IgD-negative memory B cell (primary cell): ENCODE results near the gene TTF1. TPM values are rescaled to one million over a fixed set of nuclear protein-coding genes. Genes with fewer than 3 reads are reported as not detected.

ENCODE experiments used
- H3K27ac Mint-ChIP-seq, 3 donors: one replicate each; pipeline ENCODE4 v1.8.0; 2020 to 2022; ENCODE audit warnings: mild to moderate bottlenecking in 3 of 3, mixed read lengths in 3 of 3, moderate library complexity in 1 of 3
- H3K27me3 Mint-ChIP-seq: one replicate; pipeline ENCODE4 v1.8.0; 2021; ENCODE audit warnings: mixed read lengths
- H3K36me3 Mint-ChIP-seq: one replicate; pipeline ENCODE4 v1.8.0; 2020; ENCODE audit warnings: mild to moderate bottlenecking, mixed read lengths
- H3K4me1 Mint-ChIP-seq, 3 donors: one replicate each; pipeline ENCODE4 v1.8.0; 2020 to 2022; ENCODE audit warnings: mixed read lengths in 3 of 3, mild to moderate bottlenecking in 1 of 3
- H3K4me3 Mint-ChIP-seq, 4 donors: one replicate each; pipeline ENCODE4 v1.8.0; 2020 to 2022; ENCODE audit warnings: mild to moderate bottlenecking in 4 of 4, mixed read lengths in 4 of 4, moderate library complexity in 3 of 4
- H3K9me3 Mint-ChIP-seq, 3 donors: one replicate each; pipeline ENCODE4 v1.8.0; 2020 to 2021; ENCODE audit warnings: mixed read lengths in 3 of 3, mild to moderate bottlenecking in 1 of 3
- polyA plus RNA-seq: library from polyadenylated mRNA; unstranded; fragments of 300-500 nt; fragmentation: Illumina TruSeq; gene quantifications from one replicate; pipeline ENCODE4 v1.2.3, GENCODE V29; 2021

The TTF1 gene
- polyA plus RNA-seq, 1 donor from 2014 or later = 8.6 TPM

DNA sequence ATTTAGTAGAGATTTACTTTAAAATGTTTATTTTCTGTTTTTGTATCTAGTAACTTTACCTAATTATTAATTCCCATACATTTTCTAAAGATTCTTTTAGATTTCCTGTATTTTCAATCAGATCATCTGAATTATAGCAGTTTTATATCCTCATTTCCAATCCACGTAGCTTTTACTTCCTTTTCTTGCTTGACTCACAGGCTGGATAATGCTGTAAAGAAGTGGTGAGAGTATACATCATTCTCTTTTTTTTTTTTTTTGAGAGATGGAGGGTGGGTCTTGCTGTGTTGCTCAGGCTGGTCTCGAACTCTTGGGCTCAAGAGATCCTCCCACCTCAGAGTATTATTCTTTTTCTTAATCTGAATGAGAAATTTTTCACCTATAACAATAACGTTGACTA lies 40.7 kb downstream of the TTF1 start:
- Mint-ChIP-seq H3K4me3 (no peak overlapping the region), H3K27ac (no peak overlapping the region), H3K9me3 (no peaks in the 10 kb centered on the region), H3K36me3 (no peaks in the 10 kb centered on the region), H3K4me1 (peaks cover 5 to 10% (median 8%) of the 10 kb centered on the region in 3 donors), H3K27me3 (no peaks in the 10 kb centered on the region)

DNA sequence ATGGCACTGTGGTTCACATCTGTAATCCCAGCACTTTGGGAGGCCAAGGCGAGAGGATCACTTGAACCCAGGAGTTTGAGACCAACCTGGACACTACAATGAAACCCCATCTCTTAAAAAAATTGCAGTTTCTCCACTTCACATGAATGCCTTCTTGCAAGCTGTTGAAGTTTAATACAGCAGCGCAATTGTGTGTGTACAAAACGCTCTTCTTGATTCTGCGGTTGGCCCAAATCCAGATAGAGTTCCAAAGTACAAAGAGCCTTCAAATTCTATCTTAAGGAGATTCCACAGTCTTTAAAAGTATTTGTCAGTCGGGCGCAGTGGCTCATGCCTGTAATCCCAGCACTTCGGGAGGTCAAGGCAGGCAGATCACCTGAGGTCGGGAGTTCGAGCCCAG lies 42.6 kb downstream of the TTF1 start:
- Mint-ChIP-seq H3K9me3 (no peaks in the 10 kb centered on the region), H3K4me1 (peaks cover 7 to 10% (median 7%) of the 10 kb centered on the region in 3 donors), H3K36me3 (no peaks in the 10 kb centered on the region), H3K27ac (no peak overlapping the region), H3K27me3 (no peaks in the 10 kb centered on the region), H3K4me3 (no peak overlapping the region)

DNA sequence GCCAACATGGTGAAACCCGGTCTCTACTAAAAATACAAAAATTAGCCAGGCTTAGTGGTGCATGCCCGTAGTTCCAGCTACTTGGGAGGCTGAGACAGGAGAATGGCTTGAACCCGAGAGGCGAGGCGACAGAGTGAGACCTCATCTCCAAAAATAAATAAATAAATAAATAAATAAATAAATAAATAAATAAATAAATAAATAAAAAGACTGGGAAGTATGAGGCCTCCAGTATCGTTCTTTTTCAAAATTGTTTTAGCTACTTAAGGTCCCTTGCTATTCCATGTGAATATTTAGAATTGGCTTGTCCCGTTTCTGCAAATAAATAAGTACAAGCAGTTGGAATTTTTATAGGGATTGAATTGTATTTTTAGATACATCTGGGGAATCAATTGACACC lies 48.9 kb downstream of the TTF1 start:
- H3K4me1 Mint-ChIP-seq = peaks cover 20 to 32% (median 26%) of the 10 kb centered on the region in 3 donors
- H3K4me3 Mint-ChIP-seq = no peak overlapping the region

DNA sequence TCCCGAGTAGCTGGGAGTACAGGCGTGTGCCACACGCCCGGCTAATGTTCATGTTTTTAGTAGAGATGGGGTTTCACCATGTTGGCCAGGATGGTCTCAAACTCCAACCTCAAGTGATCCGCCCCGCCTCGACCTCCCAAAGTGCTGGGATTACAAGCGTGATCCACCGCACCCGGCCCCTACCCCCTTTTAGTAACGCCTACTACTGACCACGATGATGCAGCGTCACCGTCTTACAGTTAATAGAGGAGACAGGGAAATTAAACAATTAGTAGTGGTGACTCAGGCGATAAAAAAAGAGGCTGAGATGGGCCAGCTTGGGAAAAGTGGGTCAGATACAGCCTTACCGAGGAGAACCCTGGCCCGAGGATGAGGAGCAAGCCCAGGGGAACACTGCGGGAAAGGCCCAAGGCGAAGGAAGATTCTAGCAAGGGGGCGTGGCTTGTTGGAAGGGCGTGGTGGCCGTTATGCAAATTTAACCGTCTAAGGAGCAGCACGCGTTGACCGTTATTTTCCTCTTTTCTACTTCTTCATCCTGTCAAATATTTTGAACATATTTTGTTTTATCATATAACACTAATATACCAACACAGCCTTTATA lies 50.2 kb downstream of the TTF1 start:
- Mint-ChIP-seq H3K27ac (peak overlapping the region; percentile 73 to 92 (median 80)), H3K4me3 (peak overlapping the region in 2 of 4 donors; percentile 64 to 76)

More for the DNA sequence above, 48.9 kb downstream of the TTF1 start:
- Mint-ChIP-seq H3K36me3 (peaks cover under 1% of the 10 kb centered on the region), H3K27me3 (no peaks in the 10 kb centered on the region), H3K27ac (peak overlapping the region in 1 of 3 donors; percentile 51), H3K9me3 (no peaks in the 10 kb centered on the region)

DNA sequence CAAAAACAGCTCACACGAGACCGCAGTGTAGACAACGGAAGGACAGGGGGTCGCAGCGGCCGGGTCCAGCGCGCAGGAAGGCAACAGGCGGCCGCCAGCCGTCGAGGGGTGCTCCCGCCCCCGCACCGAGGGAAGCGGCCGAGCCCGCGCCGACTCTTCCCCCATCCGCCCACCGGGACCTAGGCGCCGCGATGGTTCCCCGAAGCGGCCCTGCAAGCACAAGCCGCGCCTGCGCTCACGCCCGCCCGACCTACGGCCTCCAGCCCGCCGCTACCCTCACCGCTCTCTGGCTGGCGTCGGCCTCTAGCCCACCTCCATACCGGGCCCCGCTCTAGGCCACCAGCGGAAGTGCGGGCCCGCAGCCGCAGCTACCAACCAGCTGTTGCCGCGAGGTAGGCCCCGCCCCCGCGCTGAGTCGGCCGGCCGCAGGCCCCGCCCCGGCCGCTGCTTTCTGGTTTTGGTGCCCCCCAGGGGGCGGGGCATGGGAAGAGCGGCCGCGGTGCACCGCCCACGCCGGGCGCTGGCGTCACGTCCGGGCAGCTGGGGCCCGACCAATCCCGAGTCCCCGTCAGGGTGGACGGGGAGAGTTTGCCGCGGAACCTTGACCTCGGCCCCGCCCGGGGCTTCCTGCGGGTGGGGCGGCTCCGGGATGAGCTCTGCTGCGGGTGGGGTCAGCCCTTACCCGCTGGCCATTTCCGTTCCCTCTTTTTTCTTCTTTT lies 51.8 kb downstream of the TTF1 start, which contains the start of gene SETX:
Gene SETX, minus strand, starts transcription at position 350 of the 719 bp plus-strand sequence. CDS start 5,558 bp downstream, outside the sequence.
- H3K27ac Mint-ChIP-seq = peak within 1 kb of the TSS; percentile 92 to 99 (median 94)
- peaks cover 4% of the 10 kb centered on the region for H3K36me3 Mint-ChIP-seq
- H3K4me1 Mint-ChIP-seq = peaks cover 37 to 47% (median 40%) of the 10 kb centered on the region in 3 donors

More for the DNA sequence above, 50.2 kb downstream of the TTF1 start:
- Mint-ChIP-seq H3K9me3 (no peaks in the 10 kb centered on the region), H3K4me1 (peaks cover 31 to 43% (median 39%) of the 10 kb centered on the region in 3 donors), H3K36me3 (peaks cover 4% of the 10 kb centered on the region), H3K27me3 (no peaks in the 10 kb centered on the region)

DNA sequence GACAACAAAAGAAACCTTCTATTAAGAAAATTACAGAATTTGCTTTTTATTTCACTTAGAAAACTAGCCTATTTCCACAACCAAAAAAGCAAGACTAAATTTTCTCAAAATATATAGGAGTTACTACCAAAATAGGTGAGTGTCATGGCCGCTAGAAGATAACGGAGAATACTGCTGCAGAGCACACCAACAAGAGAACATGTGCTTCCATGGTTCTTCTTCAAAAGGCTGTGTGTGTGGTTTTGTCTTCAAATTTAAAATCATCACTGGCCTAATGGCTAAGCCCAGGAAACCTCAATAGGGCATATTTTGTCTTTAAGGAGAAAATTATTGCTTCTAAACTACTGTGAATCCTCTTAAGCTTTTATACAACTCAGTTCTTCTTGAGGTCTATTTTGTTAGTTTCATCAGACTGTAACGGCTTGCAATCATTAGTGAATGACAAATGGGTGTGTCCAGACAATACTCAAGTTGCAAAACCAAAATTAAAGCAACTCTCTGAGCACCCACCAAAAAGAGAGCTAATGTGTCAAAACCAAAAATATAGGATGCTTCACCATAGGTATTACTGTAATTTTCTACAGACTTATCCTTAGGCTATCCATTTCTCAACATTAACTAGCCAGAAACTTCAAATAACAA lies 55.1 kb downstream of the TTF1 start:
- H3K36me3 Mint-ChIP-seq = peaks cover 4% of the 10 kb centered on the region
- H3K27me3 Mint-ChIP-seq = no peaks in the 10 kb centered on the region
- peak overlapping the region; percentile 57 to 97 (median 84) for H3K4me3 Mint-ChIP-seq
- H3K9me3 Mint-ChIP-seq = no peaks in the 10 kb centered on the region
- peaks cover 41 to 45% (median 42%) of the 10 kb centered on the region in 3 donors for H3K4me1 Mint-ChIP-seq
- peak overlapping the region; percentile 43 to 92 (median 91) for H3K27ac Mint-ChIP-seq

More for the DNA sequence above, 51.8 kb downstream of the TTF1 start, which contains the start of gene SETX:
- Mint-ChIP-seq H3K9me3 (no peaks in the 10 kb centered on the region), H3K4me3 (peak within 1 kb of the TSS; percentile 89 to 97 (median 94)), H3K27me3 (no peaks in the 10 kb centered on the region)

DNA sequence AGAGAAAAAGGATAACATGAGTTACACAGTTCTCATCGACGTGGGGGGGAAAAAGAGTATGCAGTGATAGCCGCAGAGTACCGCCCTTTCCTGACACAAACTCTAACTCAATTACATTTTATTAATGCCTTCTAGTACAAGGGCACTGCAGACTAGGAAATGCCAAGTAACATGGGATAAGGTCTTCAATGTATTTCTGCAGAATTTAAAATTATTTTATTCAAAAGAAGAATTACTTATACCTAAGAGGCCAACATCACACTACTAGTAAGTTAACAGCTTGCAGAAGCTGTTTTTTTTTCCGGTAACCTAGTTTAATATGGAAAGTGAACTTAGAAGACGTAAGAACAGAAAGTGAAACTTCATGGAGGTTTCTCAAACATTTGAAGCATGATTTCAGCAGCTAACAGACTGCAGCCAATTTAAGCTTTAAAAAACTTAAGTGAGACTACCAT lies 55.8 kb downstream of the TTF1 start:
- Mint-ChIP-seq H3K36me3 (peaks cover 4% of the 10 kb centered on the region), H3K9me3 (no peaks in the 10 kb centered on the region), H3K27me3 (no peaks in the 10 kb centered on the region), H3K4me1 (peaks cover 38 to 42% (median 41%) of the 10 kb centered on the region in 3 donors), H3K4me3 (peak overlapping the region; percentile 57 to 97 (median 84)), H3K27ac (peak overlapping the region; percentile 43 to 92 (median 91))

DNA sequence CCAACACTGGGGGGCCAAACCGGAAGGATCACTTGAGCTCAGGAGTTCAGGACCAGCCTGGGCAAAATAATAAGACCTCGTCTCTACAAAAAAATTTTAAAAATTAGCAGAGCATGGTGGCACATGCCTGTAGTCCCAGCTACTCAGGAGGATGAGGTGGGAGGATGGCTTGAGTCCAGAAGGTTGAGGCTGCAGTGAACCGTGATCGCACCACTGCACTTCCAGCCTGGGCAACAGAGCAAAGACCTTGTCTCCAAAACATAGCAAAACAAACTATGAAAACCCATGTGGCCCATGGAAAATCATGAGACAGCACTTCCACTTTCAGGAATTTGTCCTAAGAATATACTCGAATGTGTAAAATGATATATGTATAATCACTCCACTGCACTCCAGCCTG lies 58.0 kb downstream of the TTF1 start:
- Mint-ChIP-seq H3K4me3 (peak overlapping the region in 3 of 4 donors; percentile 28 to 52 (median 45)), H3K4me1 (peaks cover 33 to 40% (median 38%) of the 10 kb centered on the region in 3 donors), H3K9me3 (no peaks in the 10 kb centered on the region), H3K27me3 (no peaks in the 10 kb centered on the region), H3K27ac (peak overlapping the region; percentile 13 to 80 (median 47)), H3K36me3 (peaks cover 4% of the 10 kb centered on the region)

DNA sequence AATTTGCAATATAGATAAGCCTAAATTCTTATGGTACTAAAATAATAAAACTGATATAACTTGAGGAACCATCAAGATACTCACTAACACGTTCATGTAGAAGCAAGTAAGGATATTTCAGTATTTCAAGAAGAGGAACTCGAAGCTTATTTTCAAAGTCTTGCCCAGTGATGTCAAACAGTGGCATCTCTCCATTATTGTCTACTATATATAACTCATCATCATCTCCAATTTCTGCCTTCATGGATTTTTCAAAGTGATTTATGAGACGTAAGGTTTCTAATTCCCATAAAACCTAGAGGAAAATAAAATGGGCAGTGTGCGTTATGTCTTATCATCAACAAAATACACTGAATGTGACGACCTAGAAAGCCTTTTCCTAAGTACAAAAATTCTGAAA lies 60.5 kb downstream of the TTF1 start:
- Mint-ChIP-seq H3K27me3 (no peaks in the 10 kb centered on the region), H3K27ac (no peak overlapping the region), H3K36me3 (peaks cover 4% of the 10 kb centered on the region), H3K9me3 (no peaks in the 10 kb centered on the region), H3K4me3 (no peak overlapping the region), H3K4me1 (peaks cover 15 to 19% (median 18%) of the 10 kb centered on the region in 3 donors)

DNA sequence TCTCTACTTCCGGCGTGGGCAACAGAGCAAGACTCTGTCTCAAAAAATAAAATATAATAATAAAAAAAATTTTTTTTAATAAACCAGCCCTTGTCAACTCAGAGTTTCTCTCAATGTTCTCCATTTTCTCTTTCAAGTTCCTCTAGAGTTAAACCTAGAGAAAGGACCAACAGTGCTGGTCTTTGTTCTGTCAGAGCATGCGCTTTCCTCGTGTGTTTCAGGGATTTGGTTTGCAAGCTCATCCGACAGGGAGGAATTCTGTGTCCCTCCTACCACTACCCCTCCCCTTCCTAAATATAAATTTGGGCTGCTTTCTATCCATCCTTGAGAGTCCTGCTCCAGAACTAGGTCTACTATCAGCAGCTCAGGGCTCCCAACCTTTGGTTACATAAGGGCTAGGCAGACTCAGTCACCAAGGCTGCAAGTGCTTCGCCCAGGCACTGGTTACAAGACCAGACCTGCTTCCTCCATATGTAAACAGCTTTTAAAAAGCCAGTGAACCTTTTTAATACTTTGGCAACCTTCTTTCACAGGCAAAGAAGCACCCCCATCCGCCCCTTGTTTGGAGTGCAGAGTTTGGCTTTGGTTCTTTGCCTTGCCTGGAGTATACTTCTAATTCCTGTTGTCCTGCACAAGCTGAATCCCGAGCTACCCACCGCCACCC lies 65.3 kb downstream of the TTF1 start:
- no peaks in the 10 kb centered on the region for H3K27me3 Mint-ChIP-seq
- no peak overlapping the region for H3K4me3 Mint-ChIP-seq
- no peaks in the 10 kb centered on the region for H3K9me3 Mint-ChIP-seq
- peaks cover 6% of the 10 kb centered on the region for H3K36me3 Mint-ChIP-seq
- peaks cover 5 to 7% (median 5%) of the 10 kb centered on the region in 3 donors for H3K4me1 Mint-ChIP-seq
- no peak overlapping the region for H3K27ac Mint-ChIP-seq

DNA sequence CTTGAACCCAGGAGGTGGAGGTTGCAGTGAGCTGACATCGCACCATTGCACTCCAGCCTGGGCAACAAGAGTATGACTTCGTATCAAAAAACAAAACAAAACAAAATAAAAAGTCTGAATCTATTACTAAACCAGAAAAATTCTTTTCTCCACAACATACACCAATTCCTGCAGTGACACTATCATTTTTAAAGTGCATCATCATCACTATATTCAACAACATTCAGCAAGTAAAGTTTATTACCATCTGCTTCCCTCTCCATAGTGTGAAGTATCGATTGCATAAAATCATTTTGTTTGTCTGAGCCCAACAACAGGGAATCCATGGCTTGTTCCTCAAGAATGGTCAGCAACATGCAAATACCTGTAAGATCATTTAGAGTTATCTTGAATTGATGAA lies 72.3 kb downstream of the TTF1 start:
- Mint-ChIP-seq H3K9me3 (no peaks in the 10 kb centered on the region), H3K4me1 (peaks cover 0 to 4% (median 0%) of the 10 kb centered on the region in 3 donors), H3K27ac (no peak overlapping the region), H3K27me3 (no peaks in the 10 kb centered on the region), H3K36me3 (peaks cover 8% of the 10 kb centered on the region), H3K4me3 (no peak overlapping the region)

DNA sequence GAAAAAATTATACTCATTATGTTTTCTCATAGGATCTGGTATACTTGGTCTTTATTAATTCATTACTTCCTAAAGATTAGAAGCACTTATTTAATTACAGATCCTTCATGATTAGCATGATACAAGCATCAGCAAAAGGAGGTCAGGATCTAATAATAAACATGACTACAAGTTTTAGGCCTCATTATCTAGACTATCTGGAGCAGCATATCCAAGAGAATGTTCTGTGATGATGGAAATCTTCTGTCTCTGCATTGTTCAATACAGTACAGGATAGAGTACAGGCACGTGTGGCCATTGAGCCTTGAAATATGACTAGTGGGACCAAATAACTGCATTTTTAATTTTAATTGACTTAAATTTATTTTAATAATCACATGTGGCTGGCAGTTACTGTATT lies 73.1 kb downstream of the TTF1 start:
- no peak overlapping the region for H3K27ac Mint-ChIP-seq
- no peak overlapping the region for H3K4me3 Mint-ChIP-seq
- H3K4me1 Mint-ChIP-seq = peaks cover 0 to 4% (median 0%) of the 10 kb centered on the region in 3 donors
- H3K27me3 Mint-ChIP-seq = no peaks in the 10 kb centered on the region
- H3K36me3 Mint-ChIP-seq = peaks cover 15% of the 10 kb centered on the region
- no peaks in the 10 kb centered on the region for H3K9me3 Mint-ChIP-seq

DNA sequence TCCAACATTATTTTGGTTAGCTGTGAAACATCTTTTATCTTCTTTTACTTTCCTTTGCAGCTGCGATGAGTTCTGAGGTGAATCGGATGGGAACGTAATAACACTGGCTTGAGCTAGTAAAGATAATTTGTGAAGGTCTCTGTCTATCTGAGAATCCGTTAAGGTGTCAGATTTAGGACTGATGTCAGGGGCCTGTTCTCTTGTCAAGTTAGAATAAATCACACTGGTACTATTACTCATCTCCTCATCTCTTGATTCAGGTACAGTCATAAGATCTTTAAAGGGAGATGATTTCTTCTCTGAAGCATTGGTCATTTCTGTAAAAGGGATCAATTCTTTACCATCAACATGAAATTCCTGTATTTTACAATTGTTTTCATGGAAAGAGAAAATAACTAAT lies 78.1 kb downstream of the TTF1 start:
- no peaks in the 10 kb centered on the region for H3K27me3 Mint-ChIP-seq
- H3K4me1 Mint-ChIP-seq = peaks cover 7 to 14% (median 10%) of the 10 kb centered on the region in 3 donors
- peaks cover 15% of the 10 kb centered on the region for H3K36me3 Mint-ChIP-seq
- no peak overlapping the region for H3K4me3 Mint-ChIP-seq
- no peak overlapping the region for H3K27ac Mint-ChIP-seq
- H3K9me3 Mint-ChIP-seq = no peaks in the 10 kb centered on the region

DNA sequence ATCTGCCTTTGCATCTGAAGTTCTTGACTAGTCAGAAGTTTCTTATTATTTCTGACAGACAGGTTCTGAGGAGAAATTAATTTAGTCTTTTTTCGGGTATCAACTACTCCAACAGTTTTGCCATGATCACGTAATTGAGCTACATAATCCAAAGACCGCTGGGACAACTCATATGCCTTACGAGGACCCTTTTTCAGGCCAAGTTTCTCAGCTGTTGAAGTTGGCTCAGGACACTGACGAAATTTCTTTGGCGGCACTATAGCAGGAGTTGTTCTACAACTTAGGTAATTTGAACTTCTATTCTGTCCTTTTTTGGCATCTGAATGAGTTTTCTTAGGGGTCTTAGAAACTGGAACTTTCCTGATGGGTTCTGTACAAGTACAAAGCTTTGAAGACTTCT lies 79.1 kb downstream of the TTF1 start:
- H3K27me3 Mint-ChIP-seq = no peaks in the 10 kb centered on the region
- no peak overlapping the region for H3K4me3 Mint-ChIP-seq
- H3K9me3 Mint-ChIP-seq = no peaks in the 10 kb centered on the region
- H3K27ac Mint-ChIP-seq = peak overlapping the region in 1 of 3 donors; percentile 63
- H3K36me3 Mint-ChIP-seq = peaks cover 18% of the 10 kb centered on the region
- H3K4me1 Mint-ChIP-seq = peaks cover 10 to 14% (median 13%) of the 10 kb centered on the region in 3 donors
